SK-MEL-5 (cell line): ENCODE measurements around the gene ALG11. TPM values are rescaled to one million over a fixed set of nuclear protein-coding genes. Genes with fewer than 3 reads are reported as not detected.
"Not testable (repeated sequence)": the region's sequence is repeated elsewhere in the genome, so short reads cannot be mapped to it uniquely, and the experiment has no call there.

ENCODE experiments used
- DNase-seq: peaks from one replicate; pipeline ENCODE4 v3.0.0-alpha.2; 2016; ENCODE audit warnings: low read depth, low spot score
- in situ Hi-C: cut with HindIII; loops from 2 replicates; pipeline ENCODE4 v1.10.0; 2016; ENCODE audit warnings: low sequenced_read_pairs, high pct_unique_total_duplicates, low pct_unique_long_range_greater_than_20kb
- polyA plus RNA-seq, 2 experiments: library from polyadenylated mRNA; depleted of rRNA; stranded (reverse); fragments of >200 nt; gene quantifications; 2 replicates each; pipeline ENCODE4 v1.2.3, GENCODE V29; 2015
- total RNA-seq: library from RNA; depleted of rRNA; stranded (reverse); fragments of >200 nt; shearing (Covaris generic); gene quantifications from 2 replicates; pipeline ENCODE4 v1.2.3, GENCODE V29; 2014; rRNA removed

The ALG11 gene, protein sequence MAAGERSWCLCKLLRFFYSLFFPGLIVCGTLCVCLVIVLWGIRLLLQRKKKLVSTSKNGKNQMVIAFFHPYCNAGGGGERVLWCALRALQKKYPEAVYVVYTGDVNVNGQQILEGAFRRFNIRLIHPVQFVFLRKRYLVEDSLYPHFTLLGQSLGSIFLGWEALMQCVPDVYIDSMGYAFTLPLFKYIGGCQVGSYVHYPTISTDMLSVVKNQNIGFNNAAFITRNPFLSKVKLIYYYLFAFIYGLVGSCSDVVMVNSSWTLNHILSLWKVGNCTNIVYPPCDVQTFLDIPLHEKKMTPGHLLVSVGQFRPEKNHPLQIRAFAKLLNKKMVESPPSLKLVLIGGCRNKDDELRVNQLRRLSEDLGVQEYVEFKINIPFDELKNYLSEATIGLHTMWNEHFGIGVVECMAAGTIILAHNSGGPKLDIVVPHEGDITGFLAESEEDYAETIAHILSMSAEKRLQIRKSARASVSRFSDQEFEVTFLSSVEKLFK
- total RNA-seq: 18.6 and 21.3 TPM in 2 replicates
- polyA plus RNA-seq (2015; cell fraction: cytosol; rRNA removed): 22.4 TPM in 2 replicates
- 17.0 and 23.0 TPM in 2 replicates for polyA plus RNA-seq (2015; cell fraction: nucleus; rRNA removed)

DNA sequence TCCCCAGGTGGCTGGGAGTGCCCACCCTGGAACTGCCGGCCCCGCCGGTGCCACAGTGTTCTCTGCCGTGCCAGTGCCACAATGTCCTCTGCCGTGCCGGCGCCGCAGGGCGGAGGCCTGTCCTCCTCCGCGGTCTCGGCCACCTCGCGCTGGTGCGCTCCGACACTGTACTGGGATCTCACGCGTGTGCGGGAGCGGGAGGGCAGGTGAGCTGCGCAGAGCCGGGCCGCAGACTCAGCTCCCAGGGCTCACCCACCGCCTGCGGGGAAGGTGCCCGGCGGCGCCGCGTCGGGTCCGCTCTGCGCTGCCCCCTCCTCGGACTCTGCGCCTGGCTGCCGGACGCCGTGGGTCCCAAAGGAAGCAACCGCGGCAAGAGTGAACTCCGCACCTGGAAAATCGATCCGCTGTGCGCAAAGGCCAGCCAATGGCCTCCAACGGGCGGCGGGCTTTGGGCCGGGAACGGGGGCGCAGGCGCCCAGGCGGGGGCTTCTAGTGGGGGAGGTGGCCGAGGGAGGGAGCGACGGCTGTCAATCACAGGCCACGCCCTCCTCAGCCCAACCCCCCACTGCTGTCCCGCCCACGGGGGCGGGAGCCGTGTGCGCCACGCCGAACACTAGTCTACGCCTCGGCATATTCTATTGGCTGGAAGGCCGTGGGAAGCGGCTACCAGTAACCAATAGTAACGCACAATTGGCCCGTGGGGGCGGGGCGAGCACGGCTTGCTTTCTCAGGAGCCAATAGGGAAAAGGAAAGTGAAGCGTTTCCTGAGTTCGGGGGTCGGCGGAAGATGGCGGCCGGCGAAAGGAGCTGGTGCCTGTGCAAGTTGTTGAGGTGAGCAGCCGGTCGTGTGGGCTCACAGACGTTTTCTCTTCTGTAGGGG is at the start of gene ALG11:
ALG11 (plus strand) TSS at position 767 of the 880 bp plus-strand sequence; CDS start at position 788, 21 bp downstream.
- peak; percentile 99 for DNase-seq
- in situ Hi-C loops: no loop called here

DNA sequence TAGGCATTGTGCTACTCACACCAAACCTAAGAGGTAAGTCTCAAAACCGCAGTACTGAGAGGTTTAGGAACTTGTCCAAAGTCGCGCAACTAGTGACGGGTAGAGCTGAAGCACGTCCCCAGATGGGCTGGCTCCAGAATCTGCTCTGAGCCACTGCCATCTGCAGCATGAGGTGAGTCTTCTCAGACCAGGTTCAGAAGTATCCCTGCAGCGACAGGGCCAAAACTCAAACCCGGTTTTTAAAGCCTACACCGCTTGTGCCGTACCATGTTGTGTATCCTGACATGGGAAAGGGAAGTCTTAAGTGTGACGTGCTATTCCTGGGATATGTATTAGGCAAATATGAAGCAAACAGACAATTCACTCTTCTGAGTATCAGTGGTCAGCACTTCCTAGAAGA is 46.0 kb upstream of the ALG11 start:
- in situ Hi-C loops: no loop called here
- DNase-seq: no peak

DNA sequence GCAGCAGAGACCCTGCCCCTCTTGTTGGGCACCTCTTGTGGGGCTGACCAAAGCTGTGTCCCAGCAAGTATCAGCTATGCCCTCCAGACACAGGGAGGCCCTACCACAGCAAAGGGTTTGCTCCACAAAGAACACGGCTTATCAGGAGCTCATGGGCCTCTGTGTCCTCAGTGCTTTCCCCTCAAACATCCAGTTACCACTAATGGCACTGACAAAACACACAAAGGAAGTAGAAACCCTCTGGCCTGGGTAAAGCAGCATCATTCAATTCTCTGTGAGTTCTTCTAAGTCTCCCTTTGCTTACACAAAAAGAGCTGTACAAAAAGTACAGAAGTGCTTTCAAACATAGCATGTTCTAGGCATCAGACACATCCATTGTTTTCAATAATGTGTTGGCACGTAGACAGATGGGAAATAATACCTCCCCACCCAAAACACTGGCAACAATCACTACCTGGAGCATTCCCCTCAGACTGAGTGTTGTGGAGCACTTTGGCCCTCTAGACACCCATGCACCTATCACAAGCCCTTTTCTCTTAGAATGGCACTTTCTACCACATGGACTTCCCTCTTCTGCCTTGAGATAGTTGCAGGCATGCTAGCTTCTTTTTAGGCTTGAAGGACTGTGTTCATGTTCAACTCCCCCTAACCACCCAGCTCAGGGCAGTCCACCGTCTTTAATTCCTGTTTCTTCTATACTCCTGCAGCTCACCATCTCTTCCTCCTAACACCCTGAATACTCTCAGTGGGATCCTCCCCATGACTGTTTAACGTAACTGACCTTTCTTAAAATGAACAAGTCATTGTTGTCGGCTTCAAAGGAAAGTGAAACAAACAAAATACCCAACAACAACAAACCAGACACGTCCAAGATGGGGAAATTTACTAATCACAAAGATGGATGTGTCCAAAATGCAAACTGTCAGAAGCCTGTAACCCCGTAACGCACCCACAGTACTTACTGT is 44.4 kb upstream of the ALG11 start:
- in situ Hi-C loops: no loop called here
- no peak for DNase-seq

DNA sequence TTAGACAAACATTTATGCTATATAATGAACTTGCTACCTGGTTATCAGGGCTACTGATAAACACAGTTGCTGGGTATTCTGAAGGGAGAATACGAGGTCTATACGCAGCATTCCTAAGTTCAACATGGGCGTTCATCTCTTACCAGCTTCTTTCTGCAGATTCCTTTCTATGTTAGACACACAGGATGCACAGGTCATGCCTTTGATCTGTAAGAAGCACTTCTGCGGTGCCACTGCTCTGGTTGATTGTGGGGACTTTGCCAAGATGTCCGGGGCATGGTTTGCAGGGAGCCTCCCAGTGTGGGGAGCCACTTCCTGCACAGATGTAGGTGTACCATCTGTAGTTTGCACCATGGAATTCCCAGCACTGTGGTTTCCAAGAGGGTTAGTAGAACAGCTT is 41.8 kb upstream of the ALG11 start:
- DNase-seq: no peak
- in situ Hi-C loops: no loop called here

DNA sequence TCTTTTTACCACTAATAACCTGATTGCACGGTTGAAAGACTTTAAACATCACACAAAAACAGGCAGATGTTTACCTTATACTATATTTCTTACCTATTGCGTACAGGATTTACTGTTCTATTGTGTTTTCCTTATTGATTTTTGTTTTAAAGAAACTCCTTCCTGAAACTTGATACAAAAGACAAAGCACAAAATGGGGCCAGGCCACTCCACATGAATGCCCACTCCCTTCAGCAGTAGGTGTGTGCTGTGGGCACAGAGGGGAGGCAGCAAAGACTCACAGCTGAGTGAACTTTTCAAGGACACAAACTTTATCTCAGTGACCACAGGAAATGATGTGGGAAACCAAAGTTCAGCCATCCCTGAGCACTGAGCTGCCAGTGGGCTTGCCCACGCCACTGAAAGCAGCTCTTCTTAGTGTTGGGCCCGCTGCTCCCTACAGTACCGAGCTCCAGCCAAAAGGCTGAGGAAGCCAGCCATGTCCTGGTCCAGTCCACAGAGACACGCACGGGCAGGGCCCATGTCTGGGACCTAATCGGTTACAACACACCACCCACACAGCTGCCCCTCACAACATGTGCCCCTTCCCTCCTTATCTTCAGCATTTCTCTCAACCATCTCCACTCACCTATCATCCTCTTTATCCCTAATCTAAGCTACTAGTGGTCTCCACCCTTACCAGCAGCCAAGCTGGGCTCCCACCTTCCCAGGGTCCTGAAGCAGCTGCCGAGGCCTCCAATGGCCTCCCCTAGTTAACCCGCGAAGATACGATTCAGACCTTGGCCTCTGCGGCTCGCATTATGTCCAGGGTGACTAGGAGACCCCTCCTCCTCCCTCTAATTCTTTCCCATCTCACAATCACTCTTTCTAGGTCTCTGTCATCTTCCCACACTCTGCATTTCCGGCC is 40.4 kb upstream of the ALG11 start:
- in situ Hi-C loops: no loop called here
- DNase-seq: no peak

DNA sequence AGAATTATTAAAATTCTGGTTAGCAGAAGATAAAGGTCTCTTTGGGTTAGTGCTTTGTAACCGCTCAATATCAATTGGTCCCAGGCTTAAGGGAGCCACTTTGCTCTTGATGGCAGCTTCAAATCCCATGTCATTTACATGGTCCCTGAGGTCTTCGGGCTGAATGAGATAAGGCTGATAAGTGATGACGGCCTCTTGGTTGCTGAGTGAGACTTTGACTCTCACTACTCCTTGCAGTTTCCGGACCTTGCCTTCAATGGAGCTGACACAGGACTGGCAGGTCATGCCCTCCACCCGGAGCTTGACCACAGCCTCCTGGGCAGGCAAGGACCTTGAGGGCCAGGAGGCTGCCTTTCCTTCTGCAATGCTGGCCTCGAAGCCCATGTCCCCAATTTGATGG is 37.7 kb upstream of the ALG11 start:
- in situ Hi-C loops: no loop called here
- no peak for DNase-seq

DNA sequence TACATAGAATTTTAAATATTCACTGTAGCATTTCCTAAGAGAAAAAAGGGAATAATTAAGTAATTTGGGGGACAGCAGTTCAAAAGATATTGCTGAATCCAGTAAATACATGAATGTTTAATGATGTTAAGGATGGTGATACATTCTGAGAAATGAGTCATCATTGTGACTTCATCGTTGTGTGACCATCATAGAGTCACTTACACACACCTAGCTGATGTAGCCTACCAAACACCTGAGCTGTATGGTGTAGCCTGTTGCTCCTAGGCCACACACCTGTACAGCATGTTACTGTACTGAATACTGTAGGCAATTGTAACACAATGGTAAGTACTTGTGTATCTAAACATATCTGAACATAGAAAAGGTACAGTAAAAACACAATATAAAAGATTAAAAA is 35.8 kb upstream of the ALG11 start:
- in situ Hi-C loops: no loop called here
- DNase-seq: no peak

DNA sequence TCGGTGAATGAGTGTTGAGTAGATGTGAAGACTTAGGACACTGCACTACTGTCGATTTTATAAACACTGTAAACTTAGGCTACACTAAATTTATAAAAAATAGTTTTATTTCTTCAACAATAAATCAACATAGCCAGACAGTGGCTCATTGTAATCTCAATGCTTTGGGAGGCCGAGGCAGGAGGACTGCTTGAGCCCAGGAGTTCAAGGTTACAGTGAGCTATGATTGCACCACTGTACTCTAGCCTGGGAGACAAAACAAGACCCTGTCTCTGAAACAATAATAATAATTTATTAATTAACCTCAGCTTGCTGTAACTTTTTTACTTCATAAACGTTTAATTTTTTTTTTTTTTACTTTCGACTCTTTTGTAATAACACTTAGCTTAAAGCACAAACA is 35.3 kb upstream of the ALG11 start:
- DNase-seq: no peak
- in situ Hi-C loops: no loop called here

DNA sequence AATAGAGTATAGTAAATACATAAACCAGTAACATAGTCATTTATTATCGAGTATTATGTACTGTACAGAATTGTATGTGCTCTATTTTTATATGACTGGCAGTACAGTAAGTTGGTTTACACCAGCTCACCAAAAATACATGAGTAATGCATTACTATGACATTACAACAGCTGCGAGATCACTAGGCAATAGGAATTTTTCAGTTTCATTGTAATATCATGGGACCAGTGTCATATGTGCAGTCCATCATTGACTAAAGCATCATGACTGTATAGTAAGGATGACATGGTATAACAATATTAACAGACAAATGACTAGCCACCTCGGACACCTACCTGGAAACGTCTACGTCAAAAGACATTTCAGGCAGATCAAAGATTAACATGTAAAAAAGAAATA is 34.6 kb upstream of the ALG11 start:
- in situ Hi-C loops: no loop called here

DNA sequence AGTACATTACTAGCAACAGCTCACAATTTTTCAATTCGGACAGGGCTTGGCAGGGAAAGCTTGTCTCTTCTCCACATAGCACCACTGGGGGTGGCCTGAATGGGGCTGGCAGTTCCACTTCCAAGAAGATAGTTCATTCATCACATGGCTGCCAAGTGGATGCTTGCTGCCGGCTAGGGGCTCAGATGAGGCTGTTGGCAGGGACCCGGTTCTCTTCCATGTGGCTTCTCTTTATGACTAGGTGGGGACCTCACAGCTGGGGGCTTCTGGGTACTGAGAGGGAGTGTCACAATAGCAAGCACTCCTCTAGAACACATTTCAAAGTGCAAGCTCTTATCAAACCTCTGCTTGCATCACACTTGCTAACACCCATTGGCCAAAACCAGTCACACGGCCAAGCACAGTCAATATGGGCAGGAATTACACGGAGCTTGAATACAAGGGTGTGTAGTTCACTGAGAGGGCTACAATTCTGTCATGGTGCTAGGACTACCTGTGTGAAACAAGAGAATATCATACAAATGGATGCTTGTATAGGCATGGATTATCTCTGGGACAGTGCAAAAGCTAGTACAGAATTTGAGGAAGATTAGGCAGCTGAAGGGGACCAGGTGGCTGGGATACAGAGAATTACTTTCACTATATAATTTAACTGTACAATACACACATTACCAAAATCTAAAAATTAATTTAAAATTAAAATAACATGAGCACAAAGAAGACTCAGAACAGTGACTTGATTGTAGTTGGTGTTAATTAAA is 33.2 kb upstream of the ALG11 start:
- DNase-seq: peak; percentile 7
- in situ Hi-C loops: no loop called here

More for the DNA sequence above, 34.6 kb upstream of the ALG11 start:
- no peak for DNase-seq

DNA sequence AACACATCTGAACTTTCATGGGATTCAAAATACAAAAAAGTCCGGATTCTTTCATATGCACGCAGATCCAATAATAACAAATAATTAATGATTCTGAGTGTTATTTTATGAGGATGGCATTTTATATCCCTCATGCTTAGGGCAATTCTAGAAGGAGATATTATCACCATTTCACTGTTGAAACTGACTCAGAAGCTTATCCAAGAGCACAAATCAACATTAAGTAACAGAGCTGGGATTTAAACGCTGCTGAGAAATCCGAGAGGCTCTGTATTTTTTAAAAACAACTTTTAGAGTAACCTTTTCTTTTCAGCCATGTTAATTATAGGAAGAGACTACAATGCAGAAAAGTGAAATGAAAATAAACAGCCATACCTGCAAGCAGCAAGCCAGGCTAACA is 31.3 kb upstream of the ALG11 start:
- no peak for DNase-seq
- in situ Hi-C loops: no loop called here

DNA sequence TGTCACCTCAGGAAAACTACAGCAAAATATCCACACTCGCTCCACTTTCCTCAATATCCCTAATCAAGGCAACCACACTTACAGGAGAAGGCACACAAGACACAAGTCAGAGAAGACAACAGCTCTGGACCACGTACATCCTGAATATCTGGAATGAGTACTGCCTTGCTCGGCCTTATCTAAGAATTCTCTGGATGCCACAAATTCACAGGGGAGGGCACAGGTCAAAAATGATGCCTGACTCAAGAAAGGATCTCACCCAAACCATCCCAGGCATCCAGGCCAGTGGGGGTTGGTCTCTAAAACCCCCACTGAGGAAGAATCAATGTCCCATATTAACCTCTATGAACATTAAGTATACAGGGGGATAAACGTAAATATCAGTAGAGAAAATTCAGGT is 30.8 kb upstream of the ALG11 start:
- in situ Hi-C loops: no loop called here
- no peak for DNase-seq

DNA sequence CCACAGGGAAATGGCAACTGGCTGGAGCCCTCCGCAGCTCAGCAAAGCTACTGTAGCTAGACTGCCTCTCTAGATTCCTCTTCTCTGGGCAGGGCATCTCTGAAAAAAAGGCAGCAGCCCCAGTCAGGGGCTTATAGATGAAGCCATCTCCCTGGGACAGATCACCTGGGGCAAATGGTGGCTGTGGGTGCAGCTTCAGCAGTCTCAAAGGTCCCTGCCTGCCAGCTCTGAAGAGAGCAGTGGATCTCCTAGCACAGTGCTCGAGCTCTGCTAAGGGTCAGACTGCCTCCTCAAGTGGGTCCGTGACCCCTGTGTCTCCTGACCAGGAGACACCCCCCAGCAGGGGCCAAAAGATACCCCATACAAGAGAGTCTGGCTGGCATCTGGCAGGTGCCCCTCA is 28.9 kb upstream of the ALG11 start:
- in situ Hi-C loops, DNase-seq: not testable (repeated sequence)

DNA sequence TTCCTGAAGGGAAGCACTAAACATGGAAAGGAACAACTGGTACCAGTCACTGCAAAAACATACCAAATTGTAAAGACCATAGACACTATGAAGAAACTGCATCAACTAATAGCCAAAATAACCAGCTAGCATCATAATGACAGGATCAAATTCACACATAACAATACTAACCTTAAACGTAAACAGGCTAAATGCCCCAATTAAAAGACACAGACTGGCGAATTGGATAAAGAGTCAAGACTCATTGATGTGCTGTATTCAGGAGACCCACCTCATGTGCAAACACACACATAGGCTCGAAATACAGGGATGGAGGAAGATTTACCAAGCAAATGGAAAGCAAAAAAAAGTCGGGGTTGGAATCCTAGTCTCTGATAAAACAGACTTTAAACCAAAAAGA is 27.3 kb upstream of the ALG11 start:
- DNase-seq, in situ Hi-C loops: not testable (repeated sequence)

DNA sequence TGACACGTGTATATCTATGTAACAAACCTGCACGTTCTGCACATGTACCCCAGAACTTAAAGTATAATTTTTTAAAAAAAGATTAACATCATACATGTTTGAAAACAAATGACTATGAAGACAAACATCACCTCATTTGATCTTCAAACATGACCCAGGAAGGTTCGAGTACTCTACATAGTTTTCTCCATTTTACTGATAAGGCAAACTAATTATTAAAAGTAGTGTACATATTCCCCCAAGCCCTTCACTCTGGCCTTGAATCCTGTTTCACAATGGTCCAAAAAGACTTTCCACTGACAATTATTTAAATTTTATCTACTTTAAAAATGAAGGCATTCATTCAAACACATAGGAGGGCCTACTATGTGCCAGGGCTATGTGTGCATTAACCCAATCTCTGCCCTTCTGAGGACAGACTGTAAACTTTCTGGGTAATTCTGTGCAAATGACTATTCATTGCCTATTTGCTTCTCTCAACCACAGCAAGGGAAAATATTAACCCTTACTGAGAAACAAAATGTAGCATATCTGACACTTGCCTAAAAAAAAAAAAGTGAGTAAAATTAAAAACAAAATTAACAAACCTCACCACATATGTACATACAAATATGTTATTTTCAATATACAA is 23.1 kb upstream of the ALG11 start:
- in situ Hi-C loops: no loop called here
- DNase-seq: no peak
